Measurements from ENCODE around the gene CSRNP3.
"Not testable (repeated sequence)": the region's sequence is repeated elsewhere in the genome, so short reads cannot be mapped to it uniquely, and the experiment has no call there.

Gene CSRNP3

DNA sequence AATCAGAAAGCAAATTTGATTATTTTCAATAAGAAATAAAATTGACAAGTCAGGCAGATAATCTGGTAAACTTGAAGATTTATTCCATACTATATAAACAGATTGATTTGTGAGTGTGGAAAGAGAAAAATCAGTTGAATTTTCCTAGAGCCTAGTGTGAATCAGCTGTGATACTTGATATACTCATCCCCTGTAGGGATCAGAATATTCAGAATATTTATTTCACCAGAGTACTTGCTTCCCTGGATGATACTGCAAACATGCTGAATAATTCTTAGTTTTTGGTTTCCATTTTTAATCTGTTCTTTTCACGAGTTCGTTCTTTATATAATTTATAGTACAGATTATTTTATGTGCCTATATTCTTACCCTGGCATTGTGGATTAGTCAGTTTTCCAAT, 181.7 kb downstream of the CSRNP3 start:
- Histone ChIP-seq H3K36me3 (ENCODE audit: insufficient read depth, low read length) (no peaks in the 10 kb centered on the region), H3K9me3 (ENCODE audit: low read depth, low read length) (no peaks in the 10 kb centered on the region), H3K9ac (ENCODE audit: insufficient read length) (no peak overlapping the region), H3K27ac (no peak overlapping the region), H3K4me3 (no peak overlapping the region)
- no peak for DNase-seq (ENCODE audit: low read depth, low spot score)
- TF ChIP-seq POLR2AphosphoS5 (IDR thresholded peaks at IDR 0.05; ENCODE audit: borderline replicate concordance, low read depth, low read length) = no peak

DNA sequence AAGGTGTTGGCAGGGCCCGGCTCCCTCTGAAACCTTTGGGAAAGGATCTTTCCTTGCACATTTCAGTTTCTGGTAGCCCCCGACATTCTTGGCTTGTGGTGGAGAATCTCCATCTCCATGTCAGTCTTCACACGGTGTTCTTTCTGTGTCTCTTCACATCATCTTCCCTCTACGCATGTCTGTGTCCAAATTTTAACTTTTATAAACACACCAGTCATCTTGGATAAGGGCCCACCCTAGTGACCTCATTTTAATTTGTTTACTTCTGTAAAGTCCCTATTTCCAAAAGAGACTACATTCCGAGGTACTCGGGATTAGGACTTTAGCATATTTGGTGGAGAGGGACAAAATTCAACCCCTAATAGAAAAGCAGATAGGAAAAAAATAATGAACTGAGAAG, 186.2 kb downstream of the CSRNP3 start:
- Histone ChIP-seq H3K36me3 (ENCODE audit: insufficient read depth, low read length) (peaks cover 23% of the 10 kb centered on the region), H3K4me3 (no peak overlapping the region), H3K27ac (no peak overlapping the region), H3K9ac (ENCODE audit: insufficient read length) (no peak overlapping the region), H3K9me3 (ENCODE audit: low read depth, low read length) (no peaks in the 10 kb centered on the region)
- TF ChIP-seq POLR2AphosphoS5 (IDR thresholded peaks at IDR 0.05; ENCODE audit: borderline replicate concordance, low read depth, low read length) (no peak), EZH2 (IDR thresholded peaks at IDR 0.05) (no peak), FOXP2 (optimal IDR thresholded peaks at IDR 0.05; ENCODE audit: control extremely low read depth, extremely low read length, insufficient read depth) (no peak)
- DNase-seq (ENCODE audit: low read depth, low spot score) = no peak

DNA sequence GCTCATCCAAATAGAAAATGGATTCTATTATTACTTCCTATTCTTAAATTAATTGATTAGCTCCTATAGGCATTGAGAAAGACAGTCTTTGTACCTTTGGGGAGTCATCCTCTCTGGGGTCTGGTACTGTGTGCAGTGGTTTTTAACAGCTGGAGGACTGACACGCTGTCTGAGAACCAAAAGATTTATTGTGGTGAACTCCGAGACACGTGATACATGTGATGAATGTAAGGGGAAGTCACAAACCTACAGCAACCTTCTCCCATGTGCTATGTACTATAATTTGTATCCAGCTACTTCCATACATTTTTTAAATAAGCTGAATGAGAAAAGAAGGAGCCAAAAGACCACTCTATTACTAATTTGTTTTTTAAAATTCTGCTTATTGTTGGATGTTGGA, 190.9 kb downstream of the CSRNP3 start:
- Histone ChIP-seq H3K27ac (no peak overlapping the region), H3K4me3 (no peak overlapping the region), H3K9ac (ENCODE audit: insufficient read length) (no peak overlapping the region), H3K9me3 (ENCODE audit: low read depth, low read length) (no peaks in the 10 kb centered on the region), H3K36me3 (ENCODE audit: insufficient read depth, low read length) (peaks cover 23% of the 10 kb centered on the region)
- TF ChIP-seq POLR2AphosphoS5 (IDR thresholded peaks at IDR 0.05; ENCODE audit: borderline replicate concordance, low read depth, low read length) = no peak
- no peak for DNase-seq (ENCODE audit: low read depth, low spot score)

DNA sequence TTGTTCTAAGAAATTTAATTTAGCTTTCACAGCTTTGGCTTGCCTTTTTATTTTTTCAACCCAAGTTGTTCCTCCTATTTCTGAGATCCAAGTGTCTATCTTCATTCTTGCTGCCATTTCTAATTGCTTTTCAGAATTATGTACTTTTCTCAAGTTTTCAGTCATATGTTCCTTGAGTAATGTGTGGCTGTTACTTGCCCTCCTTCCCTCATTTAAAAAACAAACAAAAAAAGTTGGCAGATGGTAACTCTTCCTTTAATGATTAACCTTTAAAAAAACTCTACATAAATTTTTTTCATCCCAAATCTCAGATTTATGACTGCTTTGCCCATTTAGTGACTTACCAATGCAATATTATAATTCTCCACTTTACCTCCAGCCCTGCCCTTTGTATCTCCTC, 193.2 kb downstream of the CSRNP3 start:
- Histone ChIP-seq H3K9me3 (ENCODE audit: low read depth, low read length) (no peaks in the 10 kb centered on the region), H3K27ac (no peak overlapping the region), H3K4me3 (no peak overlapping the region), H3K36me3 (ENCODE audit: insufficient read depth, low read length) (peaks cover 21% of the 10 kb centered on the region), H3K9ac (ENCODE audit: insufficient read length) (no peak overlapping the region)
- DNase-seq (ENCODE audit: low read depth, low spot score) = no peak
- TF ChIP-seq POLR2AphosphoS5 (IDR thresholded peaks at IDR 0.05; ENCODE audit: borderline replicate concordance, low read depth, low read length) = no peak
- TF ChIP-seq EZH2 (IDR thresholded peaks at IDR 0.05) = no peak
- no peak for TF ChIP-seq FOXP2 (optimal IDR thresholded peaks at IDR 0.05; ENCODE audit: control extremely low read depth, extremely low read length, insufficient read depth)

DNA sequence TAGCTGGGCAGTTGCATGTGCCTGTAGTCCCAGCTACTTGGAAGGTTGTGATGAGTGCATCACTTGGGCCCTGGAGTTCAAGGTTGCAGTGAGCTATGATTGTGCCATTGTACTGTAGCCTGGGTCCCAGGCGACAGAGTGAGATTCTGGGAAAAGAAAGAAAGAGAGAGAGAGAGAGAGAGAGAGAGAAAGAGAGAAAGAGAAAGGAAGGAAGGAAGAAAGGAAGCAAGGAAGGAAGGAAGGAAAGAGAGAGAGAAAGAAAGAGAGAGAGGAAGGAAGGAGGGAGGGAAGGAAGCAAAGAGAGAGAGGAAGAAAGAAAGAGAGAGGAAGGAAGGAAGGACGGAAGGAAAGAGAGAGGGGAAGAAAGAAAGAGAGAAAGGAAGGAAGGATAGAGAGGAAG, 196.1 kb downstream of the CSRNP3 start:
- TF ChIP-seq EZH2 (IDR thresholded peaks at IDR 0.05) = no peak
- no peak for TF ChIP-seq POLR2AphosphoS5 (IDR thresholded peaks at IDR 0.05; ENCODE audit: borderline replicate concordance, low read depth, low read length)
- TF ChIP-seq FOXP2 (optimal IDR thresholded peaks at IDR 0.05; ENCODE audit: control extremely low read depth, extremely low read length, insufficient read depth) = no peak
- Histone ChIP-seq H3K9ac (ENCODE audit: insufficient read length) (no peak overlapping the region), H3K9me3 (ENCODE audit: low read depth, low read length) (no peaks in the 10 kb centered on the region), H3K4me3 (no peak overlapping the region), H3K27ac (no peak overlapping the region), H3K36me3 (ENCODE audit: insufficient read depth, low read length) (peaks cover 8% of the 10 kb centered on the region)
- no peak for DNase-seq (ENCODE audit: low read depth, low spot score)

DNA sequence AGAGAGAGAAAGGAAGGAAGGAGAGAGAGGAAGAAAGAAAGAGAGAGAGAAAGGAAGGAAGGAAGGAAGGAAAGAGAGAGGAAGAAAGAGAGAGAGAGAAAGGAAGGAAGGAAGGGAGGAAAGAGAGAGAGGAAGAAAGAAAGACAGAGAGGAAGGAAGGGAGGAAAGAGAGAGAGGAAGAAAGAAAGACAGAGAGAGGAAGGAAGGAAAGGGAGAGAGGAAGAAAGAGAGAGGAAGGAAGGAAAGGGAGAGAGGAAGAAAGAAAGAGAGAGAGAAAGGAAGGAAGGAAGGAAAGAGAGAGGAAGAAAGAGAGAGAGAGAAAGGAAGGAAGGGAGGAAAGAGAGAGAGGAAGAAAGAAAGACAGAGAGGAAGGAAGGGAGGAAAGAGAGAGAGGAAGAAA, 196.6 kb downstream of the CSRNP3 start:
- H3K36me3 ChIP-seq (ENCODE audit: insufficient read depth, low read length) = peaks cover 12% of the 10 kb centered on the region
- H3K27ac ChIP-seq; DNase-seq (ENCODE audit: low read depth, low spot score); H3K9me3 ChIP-seq (ENCODE audit: low read depth, low read length); H3K9ac ChIP-seq (ENCODE audit: insufficient read length); H3K4me3 ChIP-seq: not testable (repeated sequence)

DNA sequence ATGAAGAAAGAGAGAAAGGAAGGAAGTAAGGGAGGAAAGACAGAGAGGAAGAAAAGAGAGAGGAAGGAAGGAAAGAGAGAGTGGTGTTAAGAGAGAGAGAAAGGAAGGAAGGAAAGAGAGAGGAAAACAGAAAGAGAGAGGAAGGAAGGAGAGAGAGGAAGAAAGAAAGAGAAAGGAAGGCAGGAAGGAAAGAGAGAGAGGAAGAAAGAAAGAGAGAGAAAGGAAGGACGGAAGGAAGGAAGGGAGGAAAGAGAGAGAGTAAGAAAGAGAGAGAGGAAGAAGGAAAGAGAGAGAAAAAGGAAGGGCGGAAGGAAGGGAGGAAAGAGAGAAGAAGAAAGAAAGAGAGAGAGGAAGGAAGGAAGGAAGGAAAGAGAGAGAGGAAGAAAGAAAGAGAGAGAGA, 197.1 kb downstream of the CSRNP3 start:
- DNase-seq (ENCODE audit: low read depth, low spot score) = no peak
- peaks cover 18% of the 10 kb centered on the region for H3K36me3 ChIP-seq (ENCODE audit: insufficient read depth, low read length)
- no peak overlapping the region for H3K9ac ChIP-seq (ENCODE audit: insufficient read length)
- no peak for TF ChIP-seq POLR2AphosphoS5 (IDR thresholded peaks at IDR 0.05; ENCODE audit: borderline replicate concordance, low read depth, low read length)
- no peak for TF ChIP-seq FOXP2 (optimal IDR thresholded peaks at IDR 0.05; ENCODE audit: control extremely low read depth, extremely low read length, insufficient read depth)
- TF ChIP-seq EZH2 (IDR thresholded peaks at IDR 0.05) = no peak
- H3K9me3 ChIP-seq (ENCODE audit: low read depth, low read length) = no peaks in the 10 kb centered on the region
- H3K27ac ChIP-seq = no peak overlapping the region
- no peak overlapping the region for H3K4me3 ChIP-seq

DNA sequence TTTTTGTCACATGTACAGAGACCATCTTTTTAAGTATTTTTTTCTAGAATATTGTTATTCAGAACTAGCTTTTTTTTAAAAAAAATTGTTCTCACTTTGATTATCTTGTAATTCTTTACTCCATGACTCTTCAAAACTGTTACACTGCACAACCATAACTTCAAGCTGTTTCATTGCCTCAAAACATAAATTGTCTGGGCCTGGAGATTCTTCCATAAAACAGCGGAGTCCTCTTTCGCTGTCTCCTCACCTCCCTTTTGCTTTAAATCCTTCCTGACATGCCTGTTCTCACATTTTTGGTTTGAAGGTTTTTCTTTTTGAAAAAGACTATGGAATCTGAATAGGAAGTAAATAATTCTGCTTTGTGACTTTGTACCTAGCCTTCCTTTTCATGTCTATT, 197.9 kb downstream of the CSRNP3 start:
- peak overlapping the region; percentile 70 for H3K27ac ChIP-seq
- H3K36me3 ChIP-seq (ENCODE audit: insufficient read depth, low read length) = peaks cover 24% of the 10 kb centered on the region
- H3K4me3 ChIP-seq = no peak overlapping the region
- H3K9ac ChIP-seq (ENCODE audit: insufficient read length) = no peak overlapping the region
- DNase-seq (ENCODE audit: low read depth, low spot score) = no peak
- peaks cover 3% of the 10 kb centered on the region; the same call in 1 of the 2 replicates for H3K9me3 ChIP-seq (ENCODE audit: low read depth, low read length)
- TF ChIP-seq EZH2 (IDR thresholded peaks at IDR 0.05) (no peak), FOXP2 (optimal IDR thresholded peaks at IDR 0.05; ENCODE audit: control extremely low read depth, extremely low read length, insufficient read depth) (no peak), POLR2AphosphoS5 (IDR thresholded peaks at IDR 0.05; ENCODE audit: borderline replicate concordance, low read depth, low read length) (no peak)

DNA sequence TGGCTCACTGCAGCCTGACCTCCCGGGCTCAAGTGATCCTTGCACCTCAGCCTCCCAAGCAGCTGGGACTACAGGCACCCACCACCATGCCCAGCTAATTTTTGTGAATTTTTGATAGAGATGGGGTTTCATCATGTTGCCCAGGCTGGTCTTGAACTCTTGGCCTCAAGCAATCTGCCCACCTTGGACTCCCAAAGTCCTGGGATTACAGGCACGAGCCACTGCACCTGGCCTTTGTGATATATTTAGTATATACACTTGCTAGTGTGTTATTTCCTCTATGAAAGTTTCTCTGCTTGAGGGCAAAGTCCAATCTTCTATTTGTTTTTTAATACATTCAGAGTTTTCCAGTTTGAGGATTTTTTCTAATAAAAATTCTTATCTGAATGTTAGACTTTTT, 205.3 kb downstream of the CSRNP3 start:
- TF ChIP-seq POLR2AphosphoS5 (IDR thresholded peaks at IDR 0.05; ENCODE audit: borderline replicate concordance, low read depth, low read length) = no peak
- no peak for TF ChIP-seq EZH2 (IDR thresholded peaks at IDR 0.05)
- TF ChIP-seq FOXP2 (optimal IDR thresholded peaks at IDR 0.05; ENCODE audit: control extremely low read depth, extremely low read length, insufficient read depth) = no peak
- Histone ChIP-seq H3K9me3 (ENCODE audit: low read depth, low read length) (peaks cover 7% of the 10 kb centered on the region; the same call in 1 of the 2 replicates), H3K36me3 (ENCODE audit: insufficient read depth, low read length) (peaks cover 56% of the 10 kb centered on the region), H3K9ac (ENCODE audit: insufficient read length) (no peak overlapping the region), H3K4me3 (no peak overlapping the region), H3K27ac (0 out of 2 replicates have a peak overlapping the region, but pooled peaks have one; percentile 26)
- DNase-seq (ENCODE audit: low read depth, low spot score) = no peak

All from SK-N-MC (cell line).